HL-60 (cell line): ENCODE results near the gene TCF15.

Experiments
- CTCF ChIP-seq: IDR thresholded peaks from one replicate; pipeline ENCODE4 v1.5.1; 2011; ENCODE audit warnings: low read length, control low read depth, inconsistent platforms; ENCODE audit not compliant: insufficient read depth
- POLR2AphosphoS5 ChIP-seq: IDR thresholded peaks from 2 replicates; pipeline ENCODE4 v1.6.1; 2012; ENCODE audit warnings: low read depth

- TF ChIP-seq CTCF (no peak), POLR2AphosphoS5 (no peak)
Observed at GRCh38 chr20:584161-584970, 25.7 kb downstream of the TCF15 start.
